NCI-H748 (cell line): Measurements from ENCODE around the gene F2R.
"Not testable (repeated sequence)": the region's sequence is repeated elsewhere in the genome, so short reads cannot be mapped to it uniquely, and the experiment has no call there.

Source experiments
- DNase-seq: peaks from one replicate; lab custom pipeline; 2025; ENCODE audit not compliant: unreplicated experiment; lab: John Stamatoyannopoulos, UW

The F2R gene

GRCh38 chr5:76717222-76718083, 1.5 kb downstream of the F2R start:
- peak; percentile 24 for DNase-seq

DNA sequence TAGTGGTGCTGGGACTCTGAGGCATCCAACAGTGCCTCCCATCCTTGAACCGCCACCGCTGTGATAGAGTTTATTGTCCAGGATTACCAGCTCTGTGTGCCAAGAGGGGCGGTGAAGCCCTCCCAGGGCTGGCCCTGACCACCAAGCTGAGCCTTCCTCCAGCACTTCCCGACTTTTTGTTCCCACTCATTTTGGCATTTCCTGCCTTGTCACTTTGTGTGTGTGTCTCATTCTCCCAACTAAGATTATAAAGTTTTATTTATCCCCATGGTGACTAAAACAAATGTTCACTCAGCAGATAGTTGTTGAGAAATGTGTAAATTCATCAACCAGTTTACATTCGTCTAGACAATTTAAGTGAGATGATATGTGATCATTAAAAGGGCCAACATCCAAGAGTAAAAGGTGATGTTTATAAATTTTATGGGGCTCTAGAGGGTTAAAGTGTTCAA, 2.5 kb downstream of the F2R start:
- DNase-seq: no peak

DNA sequence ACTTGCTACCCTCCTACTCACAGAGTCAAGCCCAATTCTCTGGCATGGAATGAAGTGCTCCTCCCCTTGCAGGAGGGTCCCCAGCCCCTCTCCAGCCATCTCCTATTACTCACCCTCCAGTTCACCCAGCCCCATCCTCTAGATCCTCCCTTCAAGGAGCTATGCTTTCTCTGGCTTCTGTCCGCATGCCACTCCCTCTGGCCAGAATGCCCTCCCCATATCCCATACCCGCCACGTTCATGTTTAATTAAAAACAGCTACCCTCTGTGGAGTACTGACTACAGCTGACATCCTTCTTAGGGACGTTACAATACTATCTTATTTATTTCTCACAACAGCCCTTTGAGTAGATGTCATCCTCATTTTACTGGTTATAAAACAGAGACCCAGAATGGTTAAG, 3.0 kb downstream of the F2R start:
- DNase-seq: no peak

- DNase-seq: no peak
Observed at GRCh38 chr5:76720988-76721569, 5.2 kb downstream of the F2R start.

DNA sequence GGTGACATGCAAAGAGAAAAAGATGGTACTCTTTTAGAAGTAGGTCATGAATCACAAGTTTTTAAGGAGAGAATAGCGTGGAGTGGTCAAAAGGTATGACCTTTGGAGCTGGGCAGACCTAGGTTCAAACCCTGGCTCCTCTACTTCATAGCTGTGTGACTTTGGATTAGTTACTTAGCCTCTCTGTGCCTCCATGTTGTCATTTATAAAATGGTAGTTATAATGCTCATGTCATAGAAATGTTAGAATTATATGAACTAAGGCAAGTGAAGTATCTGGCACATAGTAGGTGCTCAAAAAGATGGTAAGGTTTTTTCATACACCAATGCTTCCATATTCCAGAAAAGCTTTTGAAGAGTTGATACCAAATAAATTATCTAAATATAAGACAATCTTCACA, 7.3 kb downstream of the F2R start:
- DNase-seq: no peak

DNA sequence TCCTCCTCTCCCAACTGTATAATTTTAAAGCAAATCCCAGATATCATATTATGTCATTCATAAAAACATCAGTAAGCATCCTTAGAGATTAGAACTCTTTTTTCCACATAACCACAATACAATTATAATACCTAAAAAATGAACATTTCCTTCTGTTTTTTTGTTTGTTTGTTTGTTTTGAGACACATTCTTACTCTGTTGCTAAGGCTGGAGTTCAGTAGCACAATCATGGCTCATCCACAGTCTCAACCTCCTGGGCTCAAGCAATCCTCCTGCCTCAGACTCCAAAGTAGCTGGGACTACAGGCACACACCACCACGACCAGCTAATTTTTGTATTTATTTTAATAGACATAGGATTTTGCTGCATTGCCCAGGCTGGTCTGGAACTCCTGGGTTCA, 8.0 kb downstream of the F2R start:
- no peak for DNase-seq

DNA sequence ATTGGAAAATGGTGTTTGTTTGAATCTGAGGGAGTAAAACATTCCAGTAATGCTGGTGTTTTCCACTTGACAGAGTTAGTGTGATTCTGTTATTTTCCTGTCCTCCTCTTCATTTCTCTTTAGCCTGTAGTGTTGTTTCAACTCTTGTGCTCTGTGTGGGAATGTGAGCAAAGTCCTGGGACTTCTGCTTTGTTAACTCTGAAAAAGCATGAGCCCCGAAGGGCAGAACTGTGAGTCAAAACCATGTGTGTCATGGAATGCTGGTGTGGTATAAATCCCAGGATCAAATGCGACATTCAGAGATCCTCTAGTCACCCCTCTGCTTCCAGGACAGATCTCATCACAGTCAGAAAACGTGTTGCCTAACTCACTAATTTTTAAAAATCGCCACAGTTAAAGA, 8.9 kb downstream of the F2R start:
- DNase-seq: no peak

GRCh38 chr5:76728965-76729364, 13.0 kb downstream of the F2R start:
- DNase-seq: no peak

DNA sequence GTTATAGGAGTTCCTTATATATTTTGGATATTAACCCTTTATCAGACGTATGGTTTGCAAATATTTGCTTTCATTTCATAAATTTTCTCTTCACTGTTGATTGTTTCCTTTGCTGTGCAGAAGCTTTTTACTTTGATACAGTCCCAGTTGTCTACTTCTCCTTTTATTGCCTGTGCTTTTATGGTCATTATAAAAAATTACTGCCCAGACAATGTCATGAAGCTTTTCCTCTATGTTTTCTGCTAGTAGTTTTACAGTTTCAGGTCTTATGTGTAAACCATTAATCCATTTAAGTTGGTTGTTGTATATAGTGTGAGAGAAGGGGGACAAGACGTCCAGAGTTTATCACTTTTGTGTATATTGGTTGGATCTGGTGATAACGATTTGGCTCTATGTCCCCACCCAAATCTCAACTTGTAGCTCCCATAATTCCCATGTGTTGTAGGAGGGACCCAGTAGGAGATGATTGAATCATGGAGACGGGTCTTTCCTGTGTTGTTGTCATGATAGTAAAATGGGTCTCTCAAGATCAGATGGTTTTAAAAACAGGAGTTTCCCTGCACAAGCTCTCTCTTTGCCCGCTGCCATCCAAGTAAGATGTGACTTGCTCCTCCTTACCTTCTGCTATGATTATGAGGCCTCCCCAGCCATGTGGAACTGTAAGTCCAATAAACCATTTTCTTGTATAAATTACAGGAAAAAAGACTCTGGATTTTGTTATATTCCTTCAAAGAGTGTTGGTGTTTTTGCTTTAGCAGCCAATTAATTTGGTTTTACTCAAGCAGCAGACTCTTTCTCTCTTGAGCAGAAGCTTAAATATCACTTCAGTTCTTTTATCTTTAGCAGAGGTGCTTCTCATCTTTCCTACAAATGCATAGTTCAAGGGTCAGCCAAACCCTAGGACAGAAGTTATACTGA, 13.7 kb downstream of the F2R start:
- DNase-seq: no peak

GRCh38 chr5:76732405-76733048, 16.6 kb downstream of the F2R start:
- DNase-seq: peak; percentile 91

DNA sequence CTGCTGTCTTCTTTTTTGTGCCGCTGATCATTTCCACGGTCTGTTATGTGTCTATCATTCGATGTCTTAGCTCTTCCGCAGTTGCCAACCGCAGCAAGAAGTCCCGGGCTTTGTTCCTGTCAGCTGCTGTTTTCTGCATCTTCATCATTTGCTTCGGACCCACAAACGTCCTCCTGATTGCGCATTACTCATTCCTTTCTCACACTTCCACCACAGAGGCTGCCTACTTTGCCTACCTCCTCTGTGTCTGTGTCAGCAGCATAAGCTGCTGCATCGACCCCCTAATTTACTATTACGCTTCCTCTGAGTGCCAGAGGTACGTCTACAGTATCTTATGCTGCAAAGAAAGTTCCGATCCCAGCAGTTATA, 17.1 kb downstream of the F2R start:
- no peak for DNase-seq

- DNase-seq: no peak
Observed at GRCh38 chr5:76735762-76736545, 20.0 kb downstream of the F2R start.

- peak; percentile 86 for DNase-seq
Observed at GRCh38 chr5:76736679-76737556, 21.0 kb downstream of the F2R start.

- DNase-seq: no peak
Observed at GRCh38 chr5:76737846-76738245, 21.9 kb downstream of the F2R start.

DNA sequence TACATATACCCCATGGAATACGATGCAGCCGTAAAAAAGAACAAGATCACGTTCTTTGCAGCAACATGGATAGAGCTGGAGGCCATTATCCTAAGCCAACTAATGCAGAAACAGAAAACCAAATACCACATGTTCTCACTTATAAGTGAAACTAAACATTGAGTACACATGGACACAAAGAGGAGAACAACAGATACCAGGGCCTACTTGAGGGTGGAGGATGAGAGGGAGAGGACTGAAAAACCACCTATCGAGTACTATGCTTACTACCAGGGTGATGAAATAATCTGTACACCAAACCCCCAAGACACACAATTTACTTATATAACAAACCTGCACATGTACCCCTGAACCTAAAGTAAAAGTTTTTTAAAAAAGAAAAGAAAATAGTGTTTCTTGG, 25.6 kb downstream of the F2R start:
- not testable (repeated sequence) for DNase-seq

GRCh38 chr5:76742583-76742982, 26.7 kb downstream of the F2R start:
- DNase-seq: no peak

DNA sequence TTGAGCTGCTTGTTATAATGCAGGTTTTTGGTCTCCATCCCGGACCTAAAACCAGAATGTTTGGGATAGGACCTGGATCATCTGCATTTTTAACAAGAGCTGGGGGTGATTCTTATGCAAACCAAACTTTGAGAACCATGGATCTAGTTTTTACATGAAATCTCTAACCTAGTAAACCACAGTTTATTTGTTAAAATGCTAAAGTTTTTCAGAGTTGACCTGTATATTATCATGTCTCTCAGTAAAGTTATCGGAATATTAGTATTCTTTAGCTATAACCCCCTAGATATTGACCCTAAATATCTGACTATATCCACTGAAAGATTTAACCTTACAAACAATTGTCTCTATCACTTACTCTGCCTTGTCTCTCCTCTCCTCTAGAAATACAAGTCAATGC, 28.7 kb downstream of the F2R start:
- no peak for DNase-seq

- no peak for DNase-seq
Observed at GRCh38 chr5:76745670-76746069, 29.7 kb downstream of the F2R start.

DNA sequence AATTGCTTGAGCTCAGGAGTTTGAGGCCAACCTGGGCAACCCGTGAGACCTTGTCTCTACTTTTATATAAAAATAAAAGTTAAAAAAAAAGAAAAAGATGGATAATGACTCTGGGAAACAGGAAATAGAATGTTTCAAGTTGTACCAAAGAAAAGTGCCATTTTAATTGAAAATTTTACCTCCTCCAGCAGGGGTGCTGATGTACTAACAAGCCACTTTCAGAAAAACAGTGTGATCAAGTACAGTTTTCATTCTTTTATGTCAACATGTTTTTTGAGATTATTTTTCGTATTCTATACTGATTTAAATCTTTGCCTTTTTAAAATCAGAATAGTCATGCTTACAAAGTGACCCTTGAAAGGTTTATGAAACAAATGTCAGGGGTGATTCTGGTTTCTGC, 30.8 kb downstream of the F2R start:
- DNase-seq: no peak
